Prostate gland (tissue), 2 donors: ENCODE measurements around the gene FCER2. TPM values are rescaled to one million over a fixed set of nuclear protein-coding genes. Genes with fewer than 3 reads are reported as not detected.

Experiments
- DNase-seq: peaks from one replicate; pipeline ENCODE4 v3.0.0-alpha.2; 2019; ENCODE audit warnings: low spot score
- H3K27ac ChIP-seq, 2 donors: fragments of 200-600 bp; sonication (generic); 2 replicates each; pipeline ENCODE4 v1.5.1; 2017 to 2019
- H3K27me3 ChIP-seq: fragments of 200-600 bp; sonication (generic); replicated peaks from 2 replicates; pipeline ENCODE4 v1.5.1; 2019; ENCODE audit not compliant: insufficient read depth
- H3K36me3 ChIP-seq, 2 donors: fragments of 200-600 bp; sonication (generic); 1 replicate in 1 of 2; 2 replicates in 1 of 2; pipeline versions ENCODE4 v1.5.1 to v1.8.1; 2017 to 2019
- H3K4me1 ChIP-seq: fragments of 200-600 bp; sonication (generic); replicated peaks from 2 replicates; pipeline ENCODE4 v1.5.1; 2019
- H3K4me3 ChIP-seq, 2 donors: fragments of 200-600 bp; sonication (generic); 2 replicates each; pipeline ENCODE4 v1.5.1; 2017 to 2019
- H3K9me3 ChIP-seq: fragments of 200-600 bp; sonication (generic); 2 replicates; pipeline ENCODE4 v1.5.1; 2017
- POLR2A ChIP-seq: fragments of 450-650 bp; IDR thresholded peaks from one replicate; pipeline ENCODE4 v1.6.1; 2016; ENCODE audit warnings: antibody characterized with exemption, mild to moderate bottlenecking
- POLR2AphosphoS5 ChIP-seq: sonication (generic); formaldehyde crosslinking; IDR thresholded peaks from one replicate; pipeline ENCODE4 v1.6.1; 2017; ENCODE audit warnings: antibody characterized with exemption
- WGBS: methylation state at CpG from one replicate; pipeline ENCODE4 v1.1.5; 2018; 5-methylcytosine and 5-hydroxymethylcytosine counted together
- intact Hi-C: fragments of 100-400 bp; cut with DNase I; formaldehyde crosslinking; loops from one replicate; pipeline ENCODE4 v1.14.2; 2022
- total RNA-seq, 2 donors: library from RNA; depleted of rRNA; stranded (reverse); fragments of >200 nt; gene quantifications; one replicate each; pipeline ENCODE4 v1.1.0, GENCODE V29; 2016
- TF ChIP-seq, protein P1 (sequence below), 4 experiments: fragments of 200-600 bp in 2 of 4; fragments of 450-650 bp in 2 of 4; sonication (generic) in 2 of 4; IDR thresholded peaks; 1 replicate in 3 of 4; 2 replicates in 1 of 4; pipeline ENCODE4 v1.5.1; 2016 to 2019; ENCODE audit warnings: antibody characterized with exemption in 4 of 4, mild to moderate bottlenecking in 2 of 4, moderate library complexity in 2 of 4

The FCER2 gene
- total RNA-seq, 2 donors from 2014 or later: 1.5 TPM; not detected in 1

DNA sequence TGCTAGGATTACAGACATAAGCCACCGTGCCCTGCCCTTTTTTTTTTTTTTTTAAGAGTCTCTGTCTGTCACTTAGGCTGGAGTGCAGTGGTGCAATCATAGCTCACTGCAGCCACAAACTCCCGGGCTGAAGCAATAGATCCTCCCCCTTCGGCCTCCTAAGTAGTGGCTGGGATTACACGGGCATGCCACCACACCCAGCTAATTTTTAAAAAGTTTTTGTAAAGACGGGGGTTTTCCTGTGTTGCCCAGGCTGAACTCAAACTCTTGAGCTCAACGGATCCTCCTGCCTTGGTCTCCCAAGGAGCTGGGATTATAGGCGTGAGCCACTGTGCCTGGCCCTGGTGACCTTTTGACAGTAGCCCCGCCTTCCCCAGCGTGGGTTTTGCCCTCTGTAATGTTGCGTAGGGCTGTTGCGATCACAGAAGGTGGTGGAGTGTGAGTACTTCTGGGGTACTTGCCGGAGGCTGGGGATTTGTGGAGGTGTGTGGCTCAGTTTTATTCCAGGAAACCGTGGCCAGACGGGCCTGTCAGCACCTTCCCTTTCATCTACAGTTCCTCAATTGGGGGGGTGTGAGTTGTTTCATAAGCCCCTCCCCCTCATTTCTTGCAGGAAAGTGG, 44.7 kb downstream of the FCER2 start:
- 48% methylated on average over 14 of the region's 14 CpGs for WGBS
- TF ChIP-seq POLR2A: no peak
- no peak for TF ChIP-seq POLR2AphosphoS5
- TF ChIP-seq, protein P1, sequence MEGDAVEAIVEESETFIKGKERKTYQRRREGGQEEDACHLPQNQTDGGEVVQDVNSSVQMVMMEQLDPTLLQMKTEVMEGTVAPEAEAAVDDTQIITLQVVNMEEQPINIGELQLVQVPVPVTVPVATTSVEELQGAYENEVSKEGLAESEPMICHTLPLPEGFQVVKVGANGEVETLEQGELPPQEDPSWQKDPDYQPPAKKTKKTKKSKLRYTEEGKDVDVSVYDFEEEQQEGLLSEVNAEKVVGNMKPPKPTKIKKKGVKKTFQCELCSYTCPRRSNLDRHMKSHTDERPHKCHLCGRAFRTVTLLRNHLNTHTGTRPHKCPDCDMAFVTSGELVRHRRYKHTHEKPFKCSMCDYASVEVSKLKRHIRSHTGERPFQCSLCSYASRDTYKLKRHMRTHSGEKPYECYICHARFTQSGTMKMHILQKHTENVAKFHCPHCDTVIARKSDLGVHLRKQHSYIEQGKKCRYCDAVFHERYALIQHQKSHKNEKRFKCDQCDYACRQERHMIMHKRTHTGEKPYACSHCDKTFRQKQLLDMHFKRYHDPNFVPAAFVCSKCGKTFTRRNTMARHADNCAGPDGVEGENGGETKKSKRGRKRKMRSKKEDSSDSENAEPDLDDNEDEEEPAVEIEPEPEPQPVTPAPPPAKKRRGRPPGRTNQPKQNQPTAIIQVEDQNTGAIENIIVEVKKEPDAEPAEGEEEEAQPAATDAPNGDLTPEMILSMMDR (IDR thresholded peaks at IDR 0.05): no peak

DNA sequence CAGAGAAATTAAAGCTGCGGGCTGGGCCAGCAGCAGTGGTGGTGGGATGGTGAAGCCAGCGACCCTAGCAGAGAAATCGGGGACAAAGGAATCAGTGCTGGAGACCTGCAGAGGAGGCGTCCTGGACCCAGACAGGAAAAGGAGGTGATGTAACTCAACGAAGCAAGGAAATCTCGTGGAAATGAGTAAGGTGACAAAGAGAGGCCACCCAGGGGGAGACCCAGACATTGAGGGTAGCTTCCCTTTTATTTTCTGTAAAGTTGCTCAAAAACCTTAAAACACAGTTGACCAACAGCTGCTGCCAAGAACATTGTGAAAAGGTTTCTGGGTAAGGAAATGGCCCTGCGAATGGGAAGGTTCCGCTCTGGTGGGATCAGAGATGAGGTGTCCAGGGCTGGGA, 46.4 kb downstream of the FCER2 start:
- no peaks in the 10 kb centered on the region for H3K36me3 ChIP-seq
- H3K27me3 ChIP-seq: no peaks in the 10 kb centered on the region
- H3K4me1 ChIP-seq: no peaks in the 10 kb centered on the region
- TF ChIP-seq, protein P1 (IDR thresholded peaks at IDR 0.05): no peak
- TF ChIP-seq POLR2A (no peak), POLR2AphosphoS5 (no peak)
- no peak overlapping the region for H3K27ac ChIP-seq
- intact Hi-C loops: loop anchor here (10.0 kb wide), 1 partner anchor 139 kb away; no protein-coding TSS in a partner anchor
- DNase-seq: no peak
- whole genome bisulfite sequencing: 73% methylated on average over 8 of the region's 8 CpGs
- H3K4me3 ChIP-seq: no peak overlapping the region
- no peaks in the 10 kb centered on the region for H3K9me3 ChIP-seq

More for the DNA sequence above, 44.7 kb downstream of the FCER2 start:
- DNase-seq: no peak
- Histone ChIP-seq H3K36me3 (no peaks in the 10 kb centered on the region), H3K27me3 (no peaks in the 10 kb centered on the region), H3K27ac (no peak overlapping the region), H3K4me1 (no peaks in the 10 kb centered on the region), H3K4me3 (no peak overlapping the region), H3K9me3 (no peaks in the 10 kb centered on the region)
- intact Hi-C loops: loop anchor here (10.0 kb wide), 1 partner anchor 138 kb away; no protein-coding TSS in a partner anchor

DNA sequence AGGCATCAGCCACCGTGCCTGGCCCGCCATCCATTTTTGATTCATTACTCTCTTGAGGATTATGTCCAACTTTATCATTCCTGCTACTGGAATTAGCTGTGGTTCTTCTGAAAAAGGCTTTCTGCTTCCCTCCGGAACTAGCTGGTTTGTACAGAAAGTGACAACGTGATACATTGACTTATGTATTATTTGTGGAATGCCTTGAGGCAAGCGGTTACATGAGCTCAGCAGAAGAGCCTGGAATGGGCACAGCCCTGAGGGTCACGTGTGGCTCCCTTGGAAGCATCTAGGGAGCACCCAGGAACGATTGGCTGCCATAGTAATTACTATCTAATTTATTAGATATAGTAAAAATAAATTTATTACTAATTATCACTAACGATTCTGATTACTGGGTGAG, 47.5 kb downstream of the FCER2 start:
- no peaks in the 10 kb centered on the region for H3K9me3 ChIP-seq
- H3K27me3 ChIP-seq: no peaks in the 10 kb centered on the region
- no peaks in the 10 kb centered on the region for H3K36me3 ChIP-seq
- H3K4me1 ChIP-seq: no peaks in the 10 kb centered on the region
- no peak for DNase-seq
- TF ChIP-seq POLR2AphosphoS5 (no peak), POLR2A (no peak)
- TF ChIP-seq, protein P1 (IDR thresholded peaks at IDR 0.05): no peak
- 44% methylated on average over 8 of the region's 8 CpGs for WGBS
- no peak overlapping the region for H3K27ac ChIP-seq
- intact Hi-C loops: loop anchor here (10.0 kb wide), 1 partner anchor 140 kb away; no protein-coding TSS in a partner anchor
- H3K4me3 ChIP-seq: no peak overlapping the region

DNA sequence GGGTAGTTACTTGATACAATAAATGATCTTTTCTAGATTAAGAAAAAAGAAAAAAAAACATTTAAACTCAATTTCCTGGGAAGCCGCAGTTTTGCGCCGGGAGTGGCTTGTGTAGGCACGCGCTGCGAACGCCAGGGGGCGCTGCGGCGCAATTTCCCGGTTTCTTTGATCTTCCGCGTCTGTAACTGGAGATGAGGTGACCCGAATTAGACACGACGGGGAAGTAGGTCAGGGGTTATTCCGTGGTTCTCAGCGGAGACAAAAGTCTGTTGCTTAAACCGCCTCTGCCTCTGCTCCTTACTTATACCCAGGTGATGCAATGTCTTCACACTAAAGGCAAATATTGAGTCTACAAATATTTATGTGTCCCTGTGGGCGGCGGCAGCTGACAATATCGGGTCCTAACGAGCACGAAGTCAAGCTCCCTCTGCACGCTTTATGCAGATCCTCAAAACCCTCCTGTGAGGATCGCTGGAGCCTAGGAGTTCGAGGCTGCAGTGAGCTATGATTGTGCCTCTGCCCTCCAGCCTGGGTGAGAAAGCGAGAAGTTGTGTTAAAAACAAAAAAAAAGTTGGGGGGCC, 49.8 kb downstream of the FCER2 start:
- DNase-seq: peak; percentile 70
- intact Hi-C loops: loop anchor here (10.0 kb wide), 1 partner anchor 143 kb away; no protein-coding TSS in a partner anchor
- H3K36me3 ChIP-seq: no peaks in the 10 kb centered on the region
- H3K27me3 ChIP-seq: no peaks in the 10 kb centered on the region
- H3K4me1 ChIP-seq: no peaks in the 10 kb centered on the region
- no peak overlapping the region for H3K4me3 ChIP-seq
- TF ChIP-seq, protein P1 (IDR thresholded peaks at IDR 0.05): peak; percentile 93 to 98 (median 96)
- no peak for TF ChIP-seq POLR2A
- peak; percentile 70 for TF ChIP-seq POLR2AphosphoS5
- WGBS: 6% methylated on average over 28 of the region's 28 CpGs
- H3K9me3 ChIP-seq: no peaks in the 10 kb centered on the region
- H3K27ac ChIP-seq: peak overlapping the region; percentile 12 to 35
